Measurements from ENCODE around the gene TMEM215.
"Not testable (repeated sequence)": the region's sequence is repeated elsewhere in the genome, so short reads cannot be mapped to it uniquely, and the experiment has no call there.

TMEM215 gene, protein sequence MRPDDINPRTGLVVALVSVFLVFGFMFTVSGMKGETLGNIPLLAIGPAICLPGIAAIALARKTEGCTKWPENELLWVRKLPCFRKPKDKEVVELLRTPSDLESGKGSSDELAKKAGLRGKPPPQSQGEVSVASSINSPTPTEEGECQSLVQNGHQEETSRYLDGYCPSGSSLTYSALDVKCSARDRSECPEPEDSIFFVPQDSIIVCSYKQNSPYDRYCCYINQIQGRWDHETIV

GRCh38 chr9:32783168-32783891 lies at the start of gene TMEM215:
TSS of gene TMEM215 (plus strand) at chr9:32783540. CDS start at chr9:32784184, 644 bp downstream.
- DNase-seq, result no peak

DNA sequence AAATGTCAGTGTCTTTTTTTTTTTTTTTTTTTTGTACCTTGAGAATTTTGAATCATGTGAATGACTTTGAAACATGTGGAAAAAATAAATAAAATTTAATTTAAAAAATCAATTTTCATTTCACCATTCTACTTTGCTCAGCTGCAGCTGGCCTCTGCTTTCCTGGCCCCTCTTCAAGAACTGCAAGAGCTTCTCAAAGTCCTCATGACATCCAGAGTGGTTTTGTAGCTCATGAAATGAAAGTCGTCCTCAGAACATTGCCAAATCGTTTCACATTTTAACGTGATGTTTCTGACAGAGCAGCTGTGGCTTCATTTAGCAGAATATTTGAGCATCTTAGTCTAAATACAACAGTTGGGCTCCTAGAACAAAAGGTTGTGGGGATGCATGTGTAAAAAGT lies 47.9 kb upstream of the TMEM215 start:
- no peak for DNase-seq

- no peak for DNase-seq
These were observed 46.0 kb upstream of the TMEM215 start for GRCh38 chr9:32737378-32737777.

DNA sequence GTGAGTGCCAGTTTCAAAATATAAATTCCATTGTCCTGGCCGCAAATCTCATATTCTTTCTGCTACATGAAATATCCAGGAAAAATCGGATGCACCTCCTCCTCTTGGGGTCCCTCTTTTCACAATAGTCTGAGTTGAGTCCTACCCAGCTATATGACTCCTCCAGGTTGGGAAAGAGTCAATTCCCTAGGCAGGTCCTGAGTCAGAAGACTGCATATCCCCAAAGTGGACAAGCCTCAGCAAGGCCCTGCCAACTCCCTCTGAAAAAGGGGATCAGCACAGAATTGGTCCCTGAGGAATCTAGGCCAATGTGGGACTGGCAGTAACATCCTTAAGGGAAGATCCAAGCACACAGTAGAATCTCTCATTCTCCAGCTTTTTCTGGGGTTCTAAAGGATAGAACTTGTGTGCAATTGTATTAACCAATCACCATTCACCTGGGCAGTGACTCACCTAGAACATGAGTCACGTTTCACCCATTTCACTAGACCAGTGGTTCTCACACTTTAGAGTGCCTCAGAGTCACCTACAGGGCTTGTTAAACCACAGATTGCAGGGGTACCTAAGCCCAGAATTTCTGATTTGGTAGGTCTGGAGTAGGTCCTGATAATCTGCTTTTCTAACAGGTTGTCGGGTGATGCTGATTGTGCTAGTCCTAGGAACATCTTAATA lies 44.7 kb upstream of the TMEM215 start:
- no peak for DNase-seq

DNA sequence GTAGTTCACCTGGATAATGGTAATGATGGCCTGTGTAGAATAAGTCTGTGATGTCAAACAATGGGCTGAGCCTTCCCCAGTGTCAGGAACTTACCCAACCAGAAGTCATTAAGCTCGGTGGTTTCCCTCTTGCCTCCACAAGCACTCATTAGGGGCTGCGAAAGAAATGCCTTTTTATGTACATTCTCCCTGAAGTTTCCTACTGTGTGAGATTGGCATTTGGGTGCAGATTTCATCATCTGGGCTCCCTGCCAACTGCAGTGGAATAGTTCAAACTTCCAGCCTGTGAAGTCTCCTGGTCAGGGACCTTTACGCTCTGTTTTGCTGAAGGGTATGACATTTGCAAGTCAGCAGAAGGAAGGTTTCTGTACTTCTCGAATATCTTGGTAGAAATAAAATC lies 41.6 kb upstream of the TMEM215 start:
- no peak for DNase-seq

DNA sequence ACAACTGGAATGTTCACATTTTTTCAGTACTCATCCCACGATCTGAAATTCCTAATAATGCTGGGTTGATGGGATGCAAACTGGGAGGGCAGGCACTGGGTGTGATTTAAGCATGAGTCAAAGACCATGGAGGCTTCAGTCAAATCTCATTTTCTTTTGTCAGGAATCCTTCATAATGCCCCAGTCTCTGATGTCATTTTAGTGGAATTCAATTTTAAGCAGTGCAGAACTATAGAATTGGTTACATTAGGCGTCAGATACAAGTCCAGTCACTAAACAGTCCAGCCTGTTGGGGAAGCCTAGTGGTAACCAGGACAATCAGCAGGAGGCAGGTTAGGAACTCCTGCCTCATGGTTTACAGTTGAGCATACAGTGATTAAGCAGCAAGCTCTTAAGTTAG lies 41.0 kb upstream of the TMEM215 start:
- DNase-seq, result no peak

GRCh38 chr9:32748013-32748412 lies 35.3 kb upstream of the TMEM215 start:
- no peak for DNase-seq

GRCh38 chr9:32755730-32756129 lies 27.6 kb upstream of the TMEM215 start:
- no peak for DNase-seq

GRCh38 chr9:32764139-32764538 lies 19.2 kb upstream of the TMEM215 start:
- no peak for DNase-seq

DNA sequence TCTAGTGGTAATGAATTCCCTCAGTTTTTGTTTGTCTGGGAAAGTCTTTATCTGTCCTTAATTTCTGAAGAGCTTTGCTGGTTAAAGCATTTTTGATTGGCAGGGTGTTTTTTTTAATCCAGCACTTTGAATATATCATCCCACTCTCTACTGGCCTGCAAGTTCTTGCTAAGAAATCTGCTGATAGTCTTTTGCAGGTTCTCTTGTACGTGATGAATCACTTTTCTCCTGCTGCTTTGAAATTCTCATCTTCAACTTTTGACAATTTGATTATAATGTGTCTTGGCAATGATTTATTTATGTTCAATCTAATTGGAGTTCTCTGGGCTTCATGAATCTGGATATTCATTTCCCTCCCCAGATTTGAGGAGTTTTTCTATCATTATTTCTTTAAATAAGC lies 8.1 kb upstream of the TMEM215 start:
- no peak for DNase-seq

GRCh38 chr9:32776201-32776600 lies 7.1 kb upstream of the TMEM215 start:
- DNase-seq, result no peak

GRCh38 chr9:32782476-32783167 lies 718 bp upstream of the TMEM215 start:
- DNase-seq, result no peak

- DNase-seq, result no peak
These were observed 4.5 kb downstream of the TMEM215 start for GRCh38 chr9:32787816-32788215.

DNA sequence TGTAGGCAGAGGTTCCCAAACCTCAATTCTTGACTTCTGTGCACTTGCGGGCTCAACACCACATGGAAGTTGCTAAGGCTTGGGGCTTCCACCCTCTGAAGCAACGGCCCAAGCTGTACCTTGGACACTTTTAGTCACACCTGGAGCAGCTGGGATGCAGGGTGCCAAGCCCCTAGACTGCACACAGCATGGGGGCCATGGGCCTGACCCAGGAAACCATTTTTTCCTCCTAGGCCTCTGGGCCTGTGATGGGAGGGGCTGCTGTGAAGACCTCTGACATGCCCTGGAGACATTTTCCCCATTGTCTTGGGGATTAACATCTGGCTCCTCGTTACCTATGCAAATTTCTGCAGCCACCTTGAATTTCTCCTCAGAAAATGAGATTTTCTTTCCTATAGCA lies 12.7 kb downstream of the TMEM215 start:
- DNase-seq, result not testable (repeated sequence)

DNA sequence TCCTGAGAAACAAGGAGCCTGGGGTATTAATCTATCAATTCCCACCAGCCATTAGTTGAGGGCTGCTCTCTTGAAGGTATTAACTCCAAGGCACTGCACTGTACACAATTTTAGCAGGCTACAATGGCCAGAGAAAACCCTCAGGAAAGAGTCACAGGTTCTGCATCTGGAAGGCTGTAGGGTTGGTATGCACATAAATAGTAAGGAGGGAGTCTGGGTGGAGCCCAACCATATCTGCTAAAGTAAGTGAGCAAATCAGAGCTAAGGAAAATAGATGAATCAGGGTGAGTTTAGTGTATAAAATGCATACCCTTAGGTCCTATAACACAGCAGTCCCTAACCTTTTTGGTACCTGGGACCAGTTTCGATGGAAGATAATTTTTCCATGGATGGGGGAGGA lies 18.2 kb downstream of the TMEM215 start:
- no peak for DNase-seq

DNA sequence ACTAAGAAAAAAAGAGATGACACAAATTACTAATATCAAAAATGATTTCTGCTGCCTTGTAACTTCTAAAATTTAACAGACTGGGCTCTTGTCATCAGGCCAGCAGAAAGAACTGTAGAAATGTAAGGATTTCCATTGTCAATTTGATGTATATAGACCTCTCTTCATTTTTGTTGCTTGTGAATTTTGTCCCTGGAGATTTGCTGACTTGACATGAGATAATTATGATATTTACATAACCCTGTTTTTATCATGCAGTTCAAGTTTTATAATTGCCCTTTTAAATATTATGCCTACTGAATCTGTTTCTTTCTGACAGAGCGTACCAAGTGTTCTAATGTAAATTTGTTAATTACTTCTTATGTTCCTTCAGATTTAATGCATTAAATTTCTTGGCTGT lies 23.9 kb downstream of the TMEM215 start:
- DNase-seq, result no peak

DNA sequence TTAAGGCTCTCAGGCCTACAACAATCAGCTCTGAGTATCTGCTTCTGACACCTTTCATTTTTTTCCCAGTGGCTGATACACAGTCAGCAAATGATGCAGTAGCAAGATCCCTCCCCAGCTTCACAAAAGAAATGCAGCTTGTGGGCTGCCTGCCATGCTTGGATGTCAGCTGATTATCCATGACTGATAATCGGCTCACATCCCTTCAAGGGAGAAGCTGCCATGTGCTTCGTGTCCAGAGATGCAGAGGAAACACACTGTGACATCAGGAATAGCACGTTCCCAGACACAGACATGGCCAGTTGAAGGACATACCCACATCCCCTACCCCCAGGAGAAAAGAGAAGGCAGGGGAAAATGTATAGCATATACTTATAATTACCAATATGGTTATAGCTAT lies 27.9 kb downstream of the TMEM215 start:
- no peak for DNase-seq

DNA sequence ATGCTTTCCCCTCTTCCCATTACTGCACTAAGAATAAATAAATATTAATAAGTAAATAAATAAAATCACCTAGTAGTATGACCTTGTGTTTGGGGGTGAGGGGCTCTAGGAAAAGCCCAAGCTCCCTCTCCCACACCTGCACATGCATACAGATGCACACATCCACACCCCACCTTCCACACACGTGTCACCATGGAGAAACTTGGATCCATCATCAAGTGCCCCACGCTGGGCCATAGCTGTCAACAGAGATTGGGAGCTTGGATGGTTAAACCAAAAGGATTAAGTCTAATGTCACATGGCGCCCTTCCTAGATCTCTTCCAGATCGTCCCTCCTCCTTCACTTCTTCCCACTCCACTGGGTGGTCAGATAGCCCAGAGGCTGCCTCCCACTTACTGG lies 37.0 kb downstream of the TMEM215 start:
- no peak for DNase-seq

DNA sequence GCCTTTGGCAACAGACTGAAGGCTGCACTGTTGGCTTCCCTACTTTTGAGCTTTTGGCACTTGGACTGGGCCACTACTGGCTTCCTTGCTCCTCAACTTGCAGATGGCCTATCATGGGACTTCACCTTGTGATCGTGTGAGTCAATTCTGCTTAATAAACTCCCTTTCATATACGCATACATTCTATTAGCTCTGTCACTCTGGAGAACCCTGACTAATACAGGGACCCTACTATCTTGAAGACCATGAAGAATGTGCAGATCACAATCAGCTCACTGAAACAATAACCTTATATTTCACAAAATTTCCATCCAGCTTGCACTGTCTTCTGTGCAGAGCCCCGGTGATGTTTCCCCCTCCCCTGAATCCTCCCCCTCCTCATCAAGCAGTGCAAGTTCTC lies 39.8 kb downstream of the TMEM215 start:
- no peak for DNase-seq

DNA sequence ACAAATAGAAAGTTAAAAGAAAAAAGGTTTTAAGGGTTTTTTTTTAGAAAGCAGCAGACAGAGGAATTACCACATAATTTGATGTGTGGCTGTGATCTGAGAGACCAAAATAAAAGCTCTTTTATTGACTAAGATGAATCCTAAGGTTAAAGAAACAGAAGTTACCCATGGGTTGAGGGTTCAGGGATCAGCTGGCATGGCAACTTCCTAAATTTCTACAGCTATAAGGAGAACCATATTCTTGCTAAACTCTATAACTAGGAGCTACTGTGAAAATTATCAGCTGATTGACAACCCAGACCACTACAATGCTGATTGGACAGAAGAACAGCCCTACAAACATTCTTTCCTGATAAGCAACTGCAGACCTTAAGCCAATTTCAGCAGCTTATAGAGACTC lies 40.2 kb downstream of the TMEM215 start:
- DNase-seq, result no peak

DNA sequence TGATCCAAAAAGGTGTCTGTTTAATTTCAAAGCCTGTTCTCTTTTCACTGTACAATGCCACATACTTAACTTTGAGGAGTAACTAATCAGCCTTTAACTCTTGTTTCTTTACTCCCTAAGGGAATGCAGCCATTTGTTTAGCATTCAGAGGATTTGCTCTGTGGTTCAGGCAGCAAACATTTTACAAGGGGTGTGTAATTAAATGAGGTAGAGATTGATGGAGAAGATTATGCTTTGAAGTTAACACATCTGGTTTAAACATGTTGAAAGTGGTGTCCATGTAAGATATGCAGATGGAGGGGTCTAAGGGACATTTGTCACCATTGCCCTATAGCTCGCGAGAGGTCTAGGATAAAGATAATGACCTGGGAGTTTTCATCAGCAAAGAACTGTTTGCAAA lies 41.9 kb downstream of the TMEM215 start:
- no peak for DNase-seq

GRCh38 chr9:32828861-32829260 lies 45.5 kb downstream of the TMEM215 start:
- no peak for DNase-seq

- no peak for DNase-seq
These were observed 49.0 kb downstream of the TMEM215 start for GRCh38 chr9:32832346-32832745.
